Measurements from ENCODE around the gene ESPNL.

Gene ESPNL

GRCh38 chr2:238162846-238163441 is 62.8 kb downstream of the ESPNL start:
- Histone ChIP-seq H3K4me3 (ENCODE audit: low read length) (no peak overlapping the region), H3K9me3 (replicated peaks; ENCODE audit: low read length) (no peaks in the 10 kb centered on the region), H3K4me1 (ENCODE audit: control insufficient read depth, insufficient read depth, low read length) (peaks cover 26% of the 10 kb centered on the region), H3K9ac (ENCODE audit: low read depth, low read length) (no peak overlapping the region), H3K27me3 (ENCODE audit: control insufficient read depth, insufficient read depth, low read length) (no peaks in the 10 kb centered on the region), H3K4me2 (ENCODE audit: low read length) (no peak overlapping the region), H3K36me3 (ENCODE audit: insufficient read depth, low read length) (peaks cover 7% of the 10 kb centered on the region)

GRCh38 chr2:238163481-238164198 is 63.5 kb downstream of the ESPNL start:
- peaks cover 14% of the 10 kb centered on the region for H3K36me3 ChIP-seq (ENCODE audit: insufficient read depth, low read length)
- no peak overlapping the region for H3K4me3 ChIP-seq (ENCODE audit: low read length)
- peaks cover 33% of the 10 kb centered on the region for H3K4me1 ChIP-seq (ENCODE audit: control insufficient read depth, insufficient read depth, low read length)
- H3K9ac ChIP-seq (ENCODE audit: low read depth, low read length) = no peak overlapping the region
- no peak overlapping the region for H3K4me2 ChIP-seq (ENCODE audit: low read length)
- no peaks in the 10 kb centered on the region for H3K27me3 ChIP-seq (ENCODE audit: control insufficient read depth, insufficient read depth, low read length)
- H3K9me3 ChIP-seq (replicated peaks; ENCODE audit: low read length) = no peaks in the 10 kb centered on the region

- H3K4me2 ChIP-seq (ENCODE audit: low read length) = no peak overlapping the region
- no peaks in the 10 kb centered on the region for H3K27me3 ChIP-seq (ENCODE audit: control insufficient read depth, insufficient read depth, low read length)
- H3K9ac ChIP-seq (ENCODE audit: low read depth, low read length) = no peak overlapping the region
- no peak overlapping the region for H3K4me3 ChIP-seq (ENCODE audit: low read length)
- H3K36me3 ChIP-seq (ENCODE audit: insufficient read depth, low read length) = peaks cover 19% of the 10 kb centered on the region
- peaks cover 37% of the 10 kb centered on the region for H3K4me1 ChIP-seq (ENCODE audit: control insufficient read depth, insufficient read depth, low read length)
- no peaks in the 10 kb centered on the region for H3K9me3 ChIP-seq (replicated peaks; ENCODE audit: low read length)
Measured at GRCh38 chr2:238164906-238165287, 64.8 kb downstream of the ESPNL start.

- Histone ChIP-seq H3K4me2 (ENCODE audit: low read length) (no peak overlapping the region), H3K36me3 (ENCODE audit: insufficient read depth, low read length) (peaks cover 21% of the 10 kb centered on the region), H3K9me3 (replicated peaks; ENCODE audit: low read length) (no peaks in the 10 kb centered on the region), H3K4me3 (ENCODE audit: low read length) (no peak overlapping the region), H3K4me1 (ENCODE audit: control insufficient read depth, insufficient read depth, low read length) (peaks cover 37% of the 10 kb centered on the region), H3K9ac (ENCODE audit: low read depth, low read length) (no peak overlapping the region), H3K27me3 (ENCODE audit: control insufficient read depth, insufficient read depth, low read length) (no peaks in the 10 kb centered on the region)
Measured at GRCh38 chr2:238165288-238165921, 65.3 kb downstream of the ESPNL start.

GRCh38 chr2:238166391-238167343 is 66.5 kb downstream of the ESPNL start:
- Histone ChIP-seq H3K4me2 (ENCODE audit: low read length) (no peak overlapping the region), H3K9me3 (replicated peaks; ENCODE audit: low read length) (no peaks in the 10 kb centered on the region), H3K9ac (ENCODE audit: low read depth, low read length) (no peak overlapping the region), H3K4me3 (ENCODE audit: low read length) (no peak overlapping the region), H3K4me1 (ENCODE audit: control insufficient read depth, insufficient read depth, low read length) (peaks cover 39% of the 10 kb centered on the region), H3K27me3 (ENCODE audit: control insufficient read depth, insufficient read depth, low read length) (no peaks in the 10 kb centered on the region), H3K36me3 (ENCODE audit: insufficient read depth, low read length) (peaks cover 31% of the 10 kb centered on the region)

- H3K9me3 ChIP-seq (replicated peaks; ENCODE audit: low read length) = no peaks in the 10 kb centered on the region
- H3K9ac ChIP-seq (ENCODE audit: low read depth, low read length) = no peak overlapping the region
- H3K27me3 ChIP-seq (ENCODE audit: control insufficient read depth, insufficient read depth, low read length) = no peaks in the 10 kb centered on the region
- peaks cover 41% of the 10 kb centered on the region for H3K4me1 ChIP-seq (ENCODE audit: control insufficient read depth, insufficient read depth, low read length)
- H3K4me2 ChIP-seq (ENCODE audit: low read length) = no peak overlapping the region
- H3K36me3 ChIP-seq (ENCODE audit: insufficient read depth, low read length) = peaks cover 36% of the 10 kb centered on the region
- H3K4me3 ChIP-seq (ENCODE audit: low read length) = no peak overlapping the region
Measured at GRCh38 chr2:238167344-238167715, 67.2 kb downstream of the ESPNL start.

- Histone ChIP-seq H3K4me2 (ENCODE audit: low read length) (no peak overlapping the region), H3K27me3 (ENCODE audit: control insufficient read depth, insufficient read depth, low read length) (no peaks in the 10 kb centered on the region), H3K4me3 (ENCODE audit: low read length) (no peak overlapping the region), H3K36me3 (ENCODE audit: insufficient read depth, low read length) (peaks cover 40% of the 10 kb centered on the region), H3K9ac (ENCODE audit: low read depth, low read length) (no peak overlapping the region), H3K4me1 (ENCODE audit: control insufficient read depth, insufficient read depth, low read length) (peaks cover 41% of the 10 kb centered on the region), H3K9me3 (replicated peaks; ENCODE audit: low read length) (no peaks in the 10 kb centered on the region)
Measured at GRCh38 chr2:238167761-238168160, 67.6 kb downstream of the ESPNL start.

GRCh38 chr2:238168196-238169047 is 68.3 kb downstream of the ESPNL start:
- peaks cover 41% of the 10 kb centered on the region for H3K4me1 ChIP-seq (ENCODE audit: control insufficient read depth, insufficient read depth, low read length)
- no peaks in the 10 kb centered on the region for H3K27me3 ChIP-seq (ENCODE audit: control insufficient read depth, insufficient read depth, low read length)
- peaks cover 47% of the 10 kb centered on the region for H3K36me3 ChIP-seq (ENCODE audit: insufficient read depth, low read length)
- peak overlapping the region; percentile 77 for H3K4me2 ChIP-seq (ENCODE audit: low read length)
- H3K9me3 ChIP-seq (replicated peaks; ENCODE audit: low read length) = no peaks in the 10 kb centered on the region
- H3K9ac ChIP-seq (ENCODE audit: low read depth, low read length) = peak overlapping the region; percentile 67
- peak overlapping the region; percentile 25 for H3K4me3 ChIP-seq (ENCODE audit: low read length)

- peak overlapping the region; percentile 77 for H3K4me2 ChIP-seq (ENCODE audit: low read length)
- H3K9me3 ChIP-seq (replicated peaks; ENCODE audit: low read length) = no peaks in the 10 kb centered on the region
- H3K27me3 ChIP-seq (ENCODE audit: control insufficient read depth, insufficient read depth, low read length) = no peaks in the 10 kb centered on the region
- peak overlapping the region; percentile 54 for H3K4me3 ChIP-seq (ENCODE audit: low read length)
- H3K4me1 ChIP-seq (ENCODE audit: control insufficient read depth, insufficient read depth, low read length) = peaks cover 41% of the 10 kb centered on the region
- peak overlapping the region; percentile 67 for H3K9ac ChIP-seq (ENCODE audit: low read depth, low read length)
- peaks cover 54% of the 10 kb centered on the region for H3K36me3 ChIP-seq (ENCODE audit: insufficient read depth, low read length)
Measured at GRCh38 chr2:238169048-238169707, 69.0 kb downstream of the ESPNL start.

GRCh38 chr2:238169708-238170251 is 69.6 kb downstream of the ESPNL start:
- H3K4me1 ChIP-seq (ENCODE audit: control insufficient read depth, insufficient read depth, low read length) = peaks cover 41% of the 10 kb centered on the region
- no peaks in the 10 kb centered on the region for H3K9me3 ChIP-seq (replicated peaks; ENCODE audit: low read length)
- peak overlapping the region; percentile 77 for H3K4me2 ChIP-seq (ENCODE audit: low read length)
- H3K27me3 ChIP-seq (ENCODE audit: control insufficient read depth, insufficient read depth, low read length) = no peaks in the 10 kb centered on the region
- H3K36me3 ChIP-seq (ENCODE audit: insufficient read depth, low read length) = peaks cover 59% of the 10 kb centered on the region
- peak overlapping the region; percentile 54 for H3K4me3 ChIP-seq (ENCODE audit: low read length)
- peak overlapping the region; percentile 67 for H3K9ac ChIP-seq (ENCODE audit: low read depth, low read length)

Measured in skeletal muscle satellite cell (primary cell).